Measurements from ENCODE around the gene CSGALNACT2.
A peak's percentile ranks its signal among the peaks of the same experiment; 100 is the strongest.

DNA sequence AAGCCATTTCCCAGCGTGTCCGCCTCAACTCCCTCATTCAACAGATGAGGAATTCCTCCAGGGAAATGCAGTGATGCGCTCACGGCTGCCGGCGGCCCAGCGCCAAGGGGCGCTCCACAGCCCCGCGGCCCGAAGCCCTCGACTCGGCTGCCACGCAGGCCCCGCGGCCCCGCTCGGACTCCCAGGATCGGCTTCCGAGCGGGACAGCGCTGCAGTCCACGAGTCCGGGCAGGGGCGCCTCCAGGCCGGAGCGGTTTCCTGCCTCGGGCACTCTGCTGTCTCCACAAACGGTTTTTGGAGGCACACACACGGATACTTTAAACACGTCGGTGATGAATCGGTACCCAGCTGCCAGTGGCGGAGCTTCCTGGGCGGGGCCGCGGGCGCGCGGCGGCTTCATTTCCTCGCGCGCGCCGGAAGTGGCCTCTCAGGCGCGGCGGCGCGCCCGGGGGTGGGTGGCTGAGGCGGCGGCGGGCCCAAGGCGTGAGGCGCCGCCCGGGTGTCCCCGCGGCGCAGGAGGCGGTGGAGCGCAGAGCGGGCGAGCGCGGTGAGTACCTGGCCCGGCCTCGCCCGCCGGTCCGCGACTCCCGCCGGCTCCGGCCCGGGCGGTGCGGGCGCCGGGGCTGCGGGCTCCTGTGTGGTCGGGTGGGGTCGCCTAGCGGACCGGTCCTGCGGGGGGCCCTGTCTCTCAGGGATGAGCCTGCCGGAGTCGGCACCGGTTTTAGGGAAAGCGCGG, at the start of gene CSGALNACT2:
- TF ChIP-seq, protein P1, sequence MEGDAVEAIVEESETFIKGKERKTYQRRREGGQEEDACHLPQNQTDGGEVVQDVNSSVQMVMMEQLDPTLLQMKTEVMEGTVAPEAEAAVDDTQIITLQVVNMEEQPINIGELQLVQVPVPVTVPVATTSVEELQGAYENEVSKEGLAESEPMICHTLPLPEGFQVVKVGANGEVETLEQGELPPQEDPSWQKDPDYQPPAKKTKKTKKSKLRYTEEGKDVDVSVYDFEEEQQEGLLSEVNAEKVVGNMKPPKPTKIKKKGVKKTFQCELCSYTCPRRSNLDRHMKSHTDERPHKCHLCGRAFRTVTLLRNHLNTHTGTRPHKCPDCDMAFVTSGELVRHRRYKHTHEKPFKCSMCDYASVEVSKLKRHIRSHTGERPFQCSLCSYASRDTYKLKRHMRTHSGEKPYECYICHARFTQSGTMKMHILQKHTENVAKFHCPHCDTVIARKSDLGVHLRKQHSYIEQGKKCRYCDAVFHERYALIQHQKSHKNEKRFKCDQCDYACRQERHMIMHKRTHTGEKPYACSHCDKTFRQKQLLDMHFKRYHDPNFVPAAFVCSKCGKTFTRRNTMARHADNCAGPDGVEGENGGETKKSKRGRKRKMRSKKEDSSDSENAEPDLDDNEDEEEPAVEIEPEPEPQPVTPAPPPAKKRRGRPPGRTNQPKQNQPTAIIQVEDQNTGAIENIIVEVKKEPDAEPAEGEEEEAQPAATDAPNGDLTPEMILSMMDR (IDR thresholded peaks at IDR 0.05): no peak
- TF ChIP-seq POLR2A (IDR thresholded peaks at IDR 0.05): peak in 1 of 2 donors; percentile 68
